CD14-positive monocyte (primary cell): ENCODE data around the gene PDGFD. TPM values are rescaled to one million over a fixed set of nuclear protein-coding genes. Genes with fewer than 3 reads are reported as not detected.

Experiments
- DNase-seq, 3 donors: peaks; one replicate each; pipeline ENCODE4 v3.0.0-alpha.2; 2011 to 2022
- H2AFZ ChIP-seq: 2 replicates; pipeline ENCODE4 v1.6.0; 2012; ENCODE audit warnings: mild to moderate bottlenecking, low read depth, low read length, inconsistent platforms; ENCODE audit not compliant: insufficient read depth, poor library complexity, severe bottlenecking
- H3K27ac ChIP-seq, 2 donors: 1 replicate in 1 of 2; 2 replicates in 1 of 2; pipeline ENCODE4 v1.5.1; 2012 to 2013; ENCODE audit warnings: low read length in 2 of 2, control low read depth in 1 of 2, inconsistent platforms in 1 of 2, low read depth in 1 of 2, mild to moderate bottlenecking in 1 of 2
- H3K27me3 ChIP-seq, 2 donors: one replicate each; pipeline versions ENCODE4 v1.6.0 to v1.6.1; 2011 to 2013; ENCODE audit warnings: low read length in 2 of 2; ENCODE audit not compliant: control insufficient read depth in 2 of 2, insufficient read depth in 2 of 2
- H3K36me3 ChIP-seq, 2 donors: replicated peaks in 1 of 2; 1 replicate in 1 of 2; 2 replicates in 1 of 2; pipeline versions ENCODE4 v1.5.1 to v1.6.1; 2012 to 2013; ENCODE audit warnings: low read length in 2 of 2, control low read depth in 1 of 2, inconsistent platforms in 1 of 2, mild to moderate bottlenecking in 1 of 2; ENCODE audit not compliant: insufficient read depth in 2 of 2, control insufficient read depth in 1 of 2
- H3K4me1 ChIP-seq, 2 donors: 1 replicate in 1 of 2; 2 replicates in 1 of 2; pipeline versions ENCODE4 v1.5.1 to v1.6.1; 2012 to 2013; ENCODE audit warnings: low read length in 2 of 2, control low read depth in 1 of 2, inconsistent platforms in 1 of 2, mild to moderate bottlenecking in 1 of 2, moderate library complexity in 1 of 2; ENCODE audit not compliant: insufficient read depth in 2 of 2, control insufficient read depth in 1 of 2
- H3K4me2 ChIP-seq: replicated peaks from 2 replicates; pipeline ENCODE3; 2012; ENCODE audit warnings: low read length, moderate library complexity, mild to moderate bottlenecking; ENCODE audit not compliant: poor library complexity, severe bottlenecking; ENCODE audit errors: extremely low read depth
- H3K4me3 ChIP-seq, 3 experiments: fragments of 200-600 bp in 1 of 3; sonication (generic) in 1 of 3; replicated peaks in 1 of 3; 1 replicate in 2 of 3; 2 replicates in 1 of 3; pipeline ENCODE4 v1.5.1; 2011 to 2013; ENCODE audit warnings: low read length in 3 of 3, mild to moderate bottlenecking in 3 of 3, control low read depth in 2 of 3, low read depth in 2 of 3, inconsistent platforms in 1 of 3, moderate library complexity in 1 of 3
- H3K79me2 ChIP-seq: 2 replicates; pipeline ENCODE4 v1.6.0; 2012; ENCODE audit warnings: mild to moderate bottlenecking, control low read depth, inconsistent platforms, low read length, moderate library complexity; ENCODE audit not compliant: insufficient read depth
- H3K9ac ChIP-seq: 2 replicates; pipeline ENCODE4 v1.6.0; 2017; ENCODE audit warnings: low read length, mild to moderate bottlenecking; ENCODE audit not compliant: insufficient read depth, poor library complexity, severe bottlenecking
- H3K9me3 ChIP-seq, 2 donors: replicated peaks in 1 of 2; 1 replicate in 1 of 2; 2 replicates in 1 of 2; pipeline versions ENCODE4 v1.5.1 to v1.6.1; 2012 to 2013; ENCODE audit warnings: low read length in 2 of 2, control low read depth in 1 of 2; ENCODE audit not compliant: control insufficient read depth in 1 of 2, insufficient read depth in 1 of 2
- H4K20me1 ChIP-seq: 2 replicates; pipeline ENCODE4 v1.6.0; 2012; ENCODE audit warnings: mild to moderate bottlenecking, low read length, control low read depth, moderate library complexity; ENCODE audit not compliant: insufficient read depth
- H3K27ac Mint-ChIP-seq, 7 donors: one replicate each; pipeline ENCODE4 v1.8.0; 2020; ENCODE audit warnings: mild to moderate bottlenecking in 7 of 7, mixed read lengths in 7 of 7, moderate library complexity in 6 of 7, inconsistent platforms in 2 of 7
- H3K27me3 Mint-ChIP-seq, 3 donors: one replicate each; pipeline ENCODE4 v1.8.0; 2021 to 2022; ENCODE audit warnings: low read depth in 3 of 3, mild to moderate bottlenecking in 3 of 3, mixed read lengths in 3 of 3, moderate library complexity in 3 of 3, inconsistent platforms in 1 of 3
- H3K36me3 Mint-ChIP-seq, 2 donors: one replicate each; pipeline ENCODE4 v1.8.0; 2020; ENCODE audit warnings: mixed read lengths in 2 of 2, inconsistent platforms in 1 of 2, mild to moderate bottlenecking in 1 of 2
- H3K4me1 Mint-ChIP-seq: one replicate; pipeline ENCODE4 v1.8.0; 2020; ENCODE audit warnings: mild to moderate bottlenecking, mixed read lengths
- H3K4me3 Mint-ChIP-seq, 2 donors: one replicate each; pipeline ENCODE4 v1.8.0; 2020; ENCODE audit warnings: mild to moderate bottlenecking in 2 of 2, mixed read lengths in 2 of 2, moderate library complexity in 1 of 2
- H3K9me3 Mint-ChIP-seq, 7 donors: one replicate each; pipeline ENCODE4 v1.8.0; 2020 to 2022; ENCODE audit warnings: mixed read lengths in 7 of 7, mild to moderate bottlenecking in 6 of 7, moderate library complexity in 6 of 7, inconsistent platforms in 2 of 7
- CTCF ChIP-seq: fragments of 200-600 bp; IDR thresholded peaks from one replicate; pipeline ENCODE4 v1.8.0; 2022; ENCODE audit warnings: antibody characterized with exemption, mild to moderate bottlenecking
- WGBS: methylation state at CpG from one replicate; pipeline ENCODE4 v1.1.5; 2013; ENCODE audit warnings: missing lambda C conversion rate; ENCODE audit not compliant: insufficient coverage; 5-methylcytosine and 5-hydroxymethylcytosine counted together
- intact Hi-C, 2 donors: fragments of 100-400 bp; cut with micrococcal nuclease; formaldehyde crosslinking; loops; one replicate each; pipeline versions ENCODE4 v1.15.0 to v1.15.1; 2023
- polyA plus RNA-seq, 3 donors: library from polyadenylated mRNA; depleted of rRNA in 1 of 3; unstranded in 2 of 3; stranded (reverse) in 1 of 3; fragments of 300-500 nt in 2 of 3; fragments of >200 nt in 1 of 3; fragmentation: Illumina TruSeq in 2 of 3; gene quantifications; 1 replicate in 2 of 3; 2 replicates in 1 of 3; pipeline ENCODE4 v1.2.3, GENCODE V29; 2012 to 2021

PDGFD gene
- polyA plus RNA-seq, 3 donors, result 0.05 to 0.15 TPM; not detected in 1

- Histone ChIP-seq H3K4me2 (no peak overlapping the region), H3K4me3 (no peak overlapping the region), H3K27ac (no peak overlapping the region), H3K4me1 (no peaks in the 10 kb centered on the region), H3K9me3 (no peaks in the 10 kb centered on the region), H3K79me2 (no peaks in the 10 kb centered on the region), H3K36me3 (no peaks in the 10 kb centered on the region), H2AFZ (no peak overlapping the region), H4K20me1 (no peaks in the 10 kb centered on the region), H3K27me3 (no peaks in the 10 kb centered on the region), H3K9ac (no peak overlapping the region)
- TF ChIP-seq CTCF, result no peak
- WGBS, result no CpG with 5 or more reads among the region's 1 CpG
- Mint-ChIP-seq H3K4me3 (no peak overlapping the region), H3K36me3 (no peaks in the 10 kb centered on the region), H3K4me1 (peaks cover 5% of the 10 kb centered on the region), H3K9me3 (no peaks in the 10 kb centered on the region), H3K27ac (no peak overlapping the region), H3K27me3 (no peaks in the 10 kb centered on the region)
- intact Hi-C loops, result no loop called here
- no peak for DNase-seq
Measured at GRCh38 chr11:104155375-104155774, 8.6 kb downstream of the PDGFD start.

- 100% methylated on average over 1 of the region's 7 CpGs for WGBS
Measured at GRCh38 chr11:104154296-104154695, 9.7 kb downstream of the PDGFD start.

More at GRCh38 chr11:104154296-104154695, 9.7 kb downstream of the PDGFD start:
- TF ChIP-seq CTCF, result no peak
- Mint-ChIP-seq H3K4me1 (peaks cover 5% of the 10 kb centered on the region), H3K27me3 (no peaks in the 10 kb centered on the region), H3K4me3 (no peak overlapping the region), H3K36me3 (no peaks in the 10 kb centered on the region), H3K9me3 (no peaks in the 10 kb centered on the region), H3K27ac (no peak overlapping the region)
- Histone ChIP-seq H3K27ac (no peak overlapping the region), H2AFZ (no peak overlapping the region), H3K4me3 (no peak overlapping the region), H3K4me2 (no peak overlapping the region), H3K9me3 (no peaks in the 10 kb centered on the region), H4K20me1 (no peaks in the 10 kb centered on the region), H3K4me1 (no peaks in the 10 kb centered on the region), H3K27me3 (no peaks in the 10 kb centered on the region), H3K9ac (no peak overlapping the region), H3K36me3 (no peaks in the 10 kb centered on the region), H3K79me2 (no peaks in the 10 kb centered on the region)
- intact Hi-C loops, result no loop called here
- DNase-seq, result no peak
